ENCODE data around the gene UPB1. TPM values are rescaled to one million over a fixed set of nuclear protein-coding genes. Genes with fewer than 3 reads are reported as not detected.
"Not testable (repeated sequence)": the region's sequence is repeated elsewhere in the genome, so short reads cannot be mapped to it uniquely, and the experiment has no call there.

The UPB1 gene
- total and polyA plus RNA-seq, 9 donors, result 0.29 to 1.0 (median 0.53) TPM

GRCh38 chr22:24525416-24526037, 30.4 kb downstream of the UPB1 start:
- H3K27ac ChIP-seq (ENCODE audit: low read length), result no peak overlapping the region
- H3K4me1 ChIP-seq (ENCODE audit: control insufficient read depth, insufficient read depth, low read length), result peaks cover 3% of the 10 kb centered on the region
- H3K4me3 ChIP-seq (ENCODE audit: low read length), result no peak overlapping the region
- 22% methylated on average over 4 of the region's 12 CpGs for WGBS (ENCODE audit: insufficient coverage)
- DNase-seq, result peak; percentile 73
- H3K36me3 ChIP-seq (ENCODE audit: control insufficient read depth, insufficient read depth, low read length), result no peaks in the 10 kb centered on the region
- no peaks in the 10 kb centered on the region for H3K9me3 ChIP-seq (replicated peaks; ENCODE audit: control insufficient read depth, low read depth, low read length)
- H3K27me3 ChIP-seq (ENCODE audit: control insufficient read depth, insufficient read depth, low read length), result no peaks in the 10 kb centered on the region

GRCh38 chr22:24526191-24526590, 31.1 kb downstream of the UPB1 start:
- WGBS (ENCODE audit: insufficient coverage), result 58% methylated on average over 1 of the region's 2 CpGs
- Histone ChIP-seq H3K27me3 (ENCODE audit: control insufficient read depth, insufficient read depth, low read length) (no peaks in the 10 kb centered on the region), H3K4me3 (ENCODE audit: low read length) (no peak overlapping the region), H3K4me1 (ENCODE audit: control insufficient read depth, insufficient read depth, low read length) (peaks cover 3% of the 10 kb centered on the region), H3K27ac (ENCODE audit: low read length) (no peak overlapping the region), H3K9me3 (replicated peaks; ENCODE audit: control insufficient read depth, low read depth, low read length) (no peaks in the 10 kb centered on the region), H3K36me3 (ENCODE audit: control insufficient read depth, insufficient read depth, low read length) (no peaks in the 10 kb centered on the region)
- no peak for DNase-seq

- no CpG with 5 or more reads among the region's 2 CpGs for WGBS (ENCODE audit: insufficient coverage)
- H3K27ac ChIP-seq (ENCODE audit: low read length), result no peak overlapping the region
- H3K36me3 ChIP-seq (ENCODE audit: control insufficient read depth, insufficient read depth, low read length), result no peaks in the 10 kb centered on the region
- H3K4me1 ChIP-seq (ENCODE audit: control insufficient read depth, insufficient read depth, low read length), result peaks cover 3% of the 10 kb centered on the region
- no peak for DNase-seq
- H3K27me3 ChIP-seq (ENCODE audit: control insufficient read depth, insufficient read depth, low read length), result no peaks in the 10 kb centered on the region
- H3K9me3 ChIP-seq (replicated peaks; ENCODE audit: control insufficient read depth, low read depth, low read length), result no peaks in the 10 kb centered on the region
- no peak overlapping the region for H3K4me3 ChIP-seq (ENCODE audit: low read length)
Observed at GRCh38 chr22:24529898-24530297, 34.8 kb downstream of the UPB1 start.

- WGBS (ENCODE audit: insufficient coverage), result 56% methylated on average over 1 of the region's 3 CpGs
- H3K27ac ChIP-seq (ENCODE audit: low read length); H3K27me3 ChIP-seq (ENCODE audit: control insufficient read depth, insufficient read depth, low read length); DNase-seq; H3K4me3 ChIP-seq (ENCODE audit: low read length); H3K9me3 ChIP-seq (replicated peaks; ENCODE audit: control insufficient read depth, low read depth, low read length); H3K4me1 ChIP-seq (ENCODE audit: control insufficient read depth, insufficient read depth, low read length); H3K36me3 ChIP-seq (ENCODE audit: control insufficient read depth, insufficient read depth, low read length): not testable (repeated sequence)
Observed at GRCh38 chr22:24530968-24531367, 35.8 kb downstream of the UPB1 start.

GRCh38 chr22:24532075-24532474, 36.9 kb downstream of the UPB1 start:
- H3K4me1 ChIP-seq (ENCODE audit: control insufficient read depth, insufficient read depth, low read length), result no peaks in the 10 kb centered on the region
- H3K36me3 ChIP-seq (ENCODE audit: control insufficient read depth, insufficient read depth, low read length), result no peaks in the 10 kb centered on the region
- H3K9me3 ChIP-seq (replicated peaks; ENCODE audit: control insufficient read depth, low read depth, low read length), result no peaks in the 10 kb centered on the region
- H3K27me3 ChIP-seq (ENCODE audit: control insufficient read depth, insufficient read depth, low read length), result no peaks in the 10 kb centered on the region
- no peak for DNase-seq
- no CpG with 5 or more reads among the region's 1 CpG for WGBS (ENCODE audit: insufficient coverage)
- H3K27ac ChIP-seq (ENCODE audit: low read length), result no peak overlapping the region
- H3K4me3 ChIP-seq (ENCODE audit: low read length), result no peak overlapping the region

- H3K4me1 ChIP-seq (ENCODE audit: control insufficient read depth, insufficient read depth, low read length), result no peaks in the 10 kb centered on the region
- WGBS (ENCODE audit: insufficient coverage), result 95% methylated on average over 3 of the region's 4 CpGs
- peaks cover 19% of the 10 kb centered on the region for H3K36me3 ChIP-seq (ENCODE audit: control insufficient read depth, insufficient read depth, low read length)
- no peak for DNase-seq
- no peak overlapping the region for H3K27ac ChIP-seq (ENCODE audit: low read length)
- no peak overlapping the region for H3K4me3 ChIP-seq (ENCODE audit: low read length)
- H3K27me3 ChIP-seq (ENCODE audit: control insufficient read depth, insufficient read depth, low read length), result no peaks in the 10 kb centered on the region
- H3K9me3 ChIP-seq (replicated peaks; ENCODE audit: control insufficient read depth, low read depth, low read length), result no peaks in the 10 kb centered on the region
Observed at GRCh38 chr22:24535348-24535747, 40.2 kb downstream of the UPB1 start.

- H3K4me1 ChIP-seq (ENCODE audit: control insufficient read depth, insufficient read depth, low read length), result no peaks in the 10 kb centered on the region
- no peak overlapping the region for H3K27ac ChIP-seq (ENCODE audit: low read length)
- WGBS (ENCODE audit: insufficient coverage), result 82% methylated on average over 2 of the region's 3 CpGs
- H3K27me3 ChIP-seq (ENCODE audit: control insufficient read depth, insufficient read depth, low read length), result no peaks in the 10 kb centered on the region
- H3K36me3 ChIP-seq (ENCODE audit: control insufficient read depth, insufficient read depth, low read length), result peaks cover 26% of the 10 kb centered on the region
- no peak for DNase-seq
- no peak overlapping the region for H3K4me3 ChIP-seq (ENCODE audit: low read length)
- H3K9me3 ChIP-seq (replicated peaks; ENCODE audit: control insufficient read depth, low read depth, low read length), result no peaks in the 10 kb centered on the region
Observed at GRCh38 chr22:24536089-24536488, 41.0 kb downstream of the UPB1 start.

- H3K4me1 ChIP-seq (ENCODE audit: control insufficient read depth, insufficient read depth, low read length), result peaks cover 37% of the 10 kb centered on the region
- no peaks in the 10 kb centered on the region for H3K9me3 ChIP-seq (replicated peaks; ENCODE audit: control insufficient read depth, low read depth, low read length)
- H3K36me3 ChIP-seq (ENCODE audit: control insufficient read depth, insufficient read depth, low read length), result peaks cover 61% of the 10 kb centered on the region
- H3K4me3 ChIP-seq (ENCODE audit: low read length), result no peak overlapping the region
- no peaks in the 10 kb centered on the region for H3K27me3 ChIP-seq (ENCODE audit: control insufficient read depth, insufficient read depth, low read length)
- DNase-seq, result no peak
- WGBS (ENCODE audit: insufficient coverage), result 94% methylated on average over 2 of the region's 2 CpGs
- no peak overlapping the region for H3K27ac ChIP-seq (ENCODE audit: low read length)
Observed at GRCh38 chr22:24540470-24540869, 45.3 kb downstream of the UPB1 start.

- Histone ChIP-seq H3K27me3 (ENCODE audit: control insufficient read depth, insufficient read depth, low read length) (no peaks in the 10 kb centered on the region), H3K4me3 (ENCODE audit: low read length) (no peak overlapping the region), H3K4me1 (ENCODE audit: control insufficient read depth, insufficient read depth, low read length) (peaks cover 43% of the 10 kb centered on the region), H3K36me3 (ENCODE audit: control insufficient read depth, insufficient read depth, low read length) (peaks cover 70% of the 10 kb centered on the region), H3K9me3 (replicated peaks; ENCODE audit: control insufficient read depth, low read depth, low read length) (no peaks in the 10 kb centered on the region), H3K27ac (ENCODE audit: low read length) (no peak overlapping the region)
- no peak for DNase-seq
- WGBS (ENCODE audit: insufficient coverage), result 68% methylated on average over 3 of the region's 6 CpGs
Observed at GRCh38 chr22:24541681-24542515, 46.8 kb downstream of the UPB1 start.

GRCh38 chr22:24542641-24543040, 47.5 kb downstream of the UPB1 start:
- WGBS (ENCODE audit: insufficient coverage), result 91% methylated on average over 7 of the region's 9 CpGs
- H3K27me3 ChIP-seq (ENCODE audit: control insufficient read depth, insufficient read depth, low read length), result no peaks in the 10 kb centered on the region
- peak overlapping the region; percentile 20 for H3K27ac ChIP-seq (ENCODE audit: low read length)
- H3K4me3 ChIP-seq (ENCODE audit: low read length), result no peak overlapping the region
- H3K36me3 ChIP-seq (ENCODE audit: control insufficient read depth, insufficient read depth, low read length), result peaks cover 75% of the 10 kb centered on the region
- peak; percentile 77 for DNase-seq
- H3K9me3 ChIP-seq (replicated peaks; ENCODE audit: control insufficient read depth, low read depth, low read length), result no peaks in the 10 kb centered on the region
- peaks cover 43% of the 10 kb centered on the region for H3K4me1 ChIP-seq (ENCODE audit: control insufficient read depth, insufficient read depth, low read length)

Measured in muscle of leg (tissue), 11 donors.